GM12864 (cell line): ENCODE data around the gene PHLPP1.

ENCODE experiments used
- DNase-seq: peaks from one replicate; pipeline ENCODE4 v3.0.0-alpha.2; 2011; ENCODE audit warnings: low read depth
- H3K4me3 ChIP-seq: 2 replicates; pipeline ENCODE4 v1.5.1; 2011; ENCODE audit warnings: mild to moderate bottlenecking, low read depth, low read length, control low read depth
- TF ChIP-seq, protein P1 (sequence below): IDR thresholded peaks from 2 replicates; pipeline ENCODE4 v1.5.1; 2011; ENCODE audit warnings: low read depth, mild to moderate bottlenecking, moderate library complexity, low read length, control low read depth, inconsistent platforms; ENCODE audit errors: missing control alignments

Gene PHLPP1

DNA sequence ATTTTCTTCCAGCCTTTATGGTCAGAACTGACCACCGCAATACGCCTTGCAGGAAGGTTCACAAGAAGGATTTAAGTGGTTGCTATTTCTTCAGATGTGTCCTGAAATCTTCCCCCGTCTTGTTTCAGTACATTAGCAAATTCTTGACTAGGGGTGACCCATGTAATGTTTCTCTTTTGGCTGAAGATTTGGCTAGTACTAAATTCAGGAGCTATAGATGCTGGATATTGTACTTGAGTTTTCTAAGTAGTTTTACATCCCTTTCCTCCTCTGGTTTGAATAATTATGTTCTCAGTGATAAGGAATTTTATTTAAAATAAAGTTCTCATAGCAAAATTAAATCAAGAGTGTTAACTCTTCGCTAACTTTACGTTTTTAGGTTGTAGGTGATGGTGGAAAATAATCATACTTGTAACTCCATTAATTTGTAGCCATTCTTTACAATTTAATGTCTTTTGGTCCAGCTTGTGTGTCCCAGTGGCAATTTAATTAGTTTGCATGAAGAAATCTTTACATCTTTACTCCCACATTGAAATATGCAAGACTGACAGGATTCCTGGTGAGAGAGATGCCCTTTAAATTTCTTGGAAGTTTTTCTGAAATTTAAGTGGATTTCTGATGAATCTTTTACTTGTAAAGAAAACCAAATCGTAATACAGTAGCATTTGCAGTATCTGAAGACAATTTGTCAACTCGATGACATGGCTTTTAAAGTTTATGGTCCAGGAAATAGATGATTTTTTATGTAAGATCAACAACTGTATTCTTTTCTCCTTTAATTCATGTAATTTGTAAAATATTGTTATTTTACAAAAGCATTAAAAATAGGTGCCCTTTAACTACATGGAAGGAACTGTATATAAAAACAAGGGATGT, 2.8 kb downstream of the PHLPP1 start:
- TF ChIP-seq, protein P1, sequence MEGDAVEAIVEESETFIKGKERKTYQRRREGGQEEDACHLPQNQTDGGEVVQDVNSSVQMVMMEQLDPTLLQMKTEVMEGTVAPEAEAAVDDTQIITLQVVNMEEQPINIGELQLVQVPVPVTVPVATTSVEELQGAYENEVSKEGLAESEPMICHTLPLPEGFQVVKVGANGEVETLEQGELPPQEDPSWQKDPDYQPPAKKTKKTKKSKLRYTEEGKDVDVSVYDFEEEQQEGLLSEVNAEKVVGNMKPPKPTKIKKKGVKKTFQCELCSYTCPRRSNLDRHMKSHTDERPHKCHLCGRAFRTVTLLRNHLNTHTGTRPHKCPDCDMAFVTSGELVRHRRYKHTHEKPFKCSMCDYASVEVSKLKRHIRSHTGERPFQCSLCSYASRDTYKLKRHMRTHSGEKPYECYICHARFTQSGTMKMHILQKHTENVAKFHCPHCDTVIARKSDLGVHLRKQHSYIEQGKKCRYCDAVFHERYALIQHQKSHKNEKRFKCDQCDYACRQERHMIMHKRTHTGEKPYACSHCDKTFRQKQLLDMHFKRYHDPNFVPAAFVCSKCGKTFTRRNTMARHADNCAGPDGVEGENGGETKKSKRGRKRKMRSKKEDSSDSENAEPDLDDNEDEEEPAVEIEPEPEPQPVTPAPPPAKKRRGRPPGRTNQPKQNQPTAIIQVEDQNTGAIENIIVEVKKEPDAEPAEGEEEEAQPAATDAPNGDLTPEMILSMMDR: no peak
- DNase-seq: no peak
- peak overlapping the region; percentile 73 for H3K4me3 ChIP-seq

DNA sequence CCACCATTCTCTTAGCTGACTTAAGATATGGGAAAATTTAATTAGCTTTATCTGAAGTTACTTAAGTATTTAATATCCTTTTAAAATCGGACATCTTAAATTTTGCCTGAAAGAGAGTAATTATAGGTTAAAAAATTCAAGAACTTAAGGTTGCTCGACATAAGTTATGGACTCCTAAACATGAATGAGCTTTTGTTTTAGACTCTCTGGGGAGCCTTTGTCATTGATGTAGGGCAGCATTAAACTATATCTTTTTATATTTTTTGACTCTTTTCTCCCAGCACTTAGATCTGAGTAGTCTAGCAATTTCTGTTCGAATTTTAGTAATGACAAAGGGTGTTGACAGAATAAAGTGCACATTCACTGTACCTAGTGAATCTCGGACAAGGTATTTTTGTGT, 4.7 kb downstream of the PHLPP1 start:
- no peak overlapping the region for H3K4me3 ChIP-seq
- TF ChIP-seq, protein P1: no peak
- no peak for DNase-seq

DNA sequence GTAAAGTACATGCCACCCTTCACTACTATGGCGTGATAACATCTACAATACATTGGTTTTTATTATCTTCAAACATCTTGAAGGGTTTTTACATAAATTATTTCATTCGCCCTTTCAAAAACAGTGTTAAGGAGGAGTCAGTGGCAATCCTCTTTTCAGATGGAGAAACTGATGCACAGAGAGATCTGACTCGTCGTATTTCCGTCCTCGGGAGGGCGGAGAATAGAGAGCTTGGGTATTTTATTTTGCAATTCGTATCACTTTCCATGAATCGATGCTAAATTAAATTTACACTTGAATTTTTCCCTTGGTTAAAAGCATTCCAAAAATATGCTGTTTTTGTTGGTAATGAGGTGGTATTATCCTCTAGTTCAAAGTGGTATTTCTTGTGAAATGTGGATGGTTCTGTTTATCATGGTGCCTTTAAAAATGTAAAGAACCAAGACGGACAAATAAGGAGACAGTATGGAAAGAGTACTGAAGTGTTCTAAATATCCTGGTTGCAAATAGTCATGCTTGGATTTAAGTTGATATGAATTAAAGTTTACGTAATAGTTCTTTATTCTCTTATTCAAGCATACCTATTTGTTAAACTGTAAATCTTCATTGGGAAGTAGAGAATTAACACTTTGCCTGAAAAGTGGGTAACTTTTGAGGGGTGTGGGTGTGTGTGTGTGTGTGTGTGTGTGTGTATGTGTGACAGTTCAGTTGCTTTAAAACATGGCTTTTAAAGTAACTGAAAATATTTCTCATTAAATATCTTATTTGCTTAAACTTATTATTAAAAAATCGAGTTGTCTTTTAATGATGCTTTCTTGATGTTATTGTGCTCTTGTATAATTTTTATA, 5.6 kb downstream of the PHLPP1 start:
- H3K4me3 ChIP-seq: no peak overlapping the region
- DNase-seq: no peak

DNA sequence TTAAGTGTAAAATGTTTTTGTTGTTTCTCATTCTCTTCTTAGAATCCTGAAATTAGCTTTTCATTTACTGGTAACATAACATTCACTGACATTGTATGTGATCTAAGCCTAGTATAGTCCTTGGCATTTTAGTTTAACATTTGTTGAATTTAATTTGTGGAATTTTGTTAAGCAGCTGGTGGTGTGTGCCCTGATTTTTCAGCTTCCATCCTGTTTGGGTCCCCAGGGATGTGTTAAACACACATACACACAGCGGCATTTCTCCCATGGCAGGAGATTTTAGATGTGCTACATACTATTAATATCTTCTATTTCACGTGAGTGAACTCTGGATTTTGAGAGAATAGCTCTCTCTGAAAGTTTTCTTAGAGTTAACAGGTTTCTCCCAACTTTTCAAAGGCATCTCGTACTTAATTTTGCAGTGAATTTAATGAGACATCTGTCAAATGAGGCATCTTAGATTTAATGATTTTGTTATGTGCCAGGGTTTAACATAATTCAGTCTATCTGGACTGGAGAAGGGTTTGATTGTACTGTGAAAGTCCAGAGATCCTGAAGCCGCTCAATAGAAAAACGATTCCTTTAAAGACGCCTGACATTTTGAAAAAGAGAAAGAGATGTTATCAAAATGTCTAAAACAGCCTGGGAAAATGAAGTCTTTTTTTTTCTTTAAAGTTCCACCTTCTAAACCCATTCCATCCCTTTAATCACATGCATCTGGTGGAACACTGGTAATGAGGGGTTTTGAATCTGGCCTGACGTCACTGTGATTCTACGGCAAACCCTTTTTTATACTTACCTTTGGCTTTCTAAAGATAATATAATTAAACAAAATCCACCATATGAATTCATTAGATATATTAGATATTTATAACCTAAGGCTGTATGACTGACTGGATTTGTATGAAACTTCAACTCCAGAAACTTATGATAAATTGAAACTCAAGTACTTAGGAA, 6.8 kb downstream of the PHLPP1 start:
- no peak for DNase-seq
- no peak overlapping the region for H3K4me3 ChIP-seq
- TF ChIP-seq, protein P1: no peak

More for the DNA sequence above, 5.6 kb downstream of the PHLPP1 start:
- TF ChIP-seq, protein P1: no peak

DNA sequence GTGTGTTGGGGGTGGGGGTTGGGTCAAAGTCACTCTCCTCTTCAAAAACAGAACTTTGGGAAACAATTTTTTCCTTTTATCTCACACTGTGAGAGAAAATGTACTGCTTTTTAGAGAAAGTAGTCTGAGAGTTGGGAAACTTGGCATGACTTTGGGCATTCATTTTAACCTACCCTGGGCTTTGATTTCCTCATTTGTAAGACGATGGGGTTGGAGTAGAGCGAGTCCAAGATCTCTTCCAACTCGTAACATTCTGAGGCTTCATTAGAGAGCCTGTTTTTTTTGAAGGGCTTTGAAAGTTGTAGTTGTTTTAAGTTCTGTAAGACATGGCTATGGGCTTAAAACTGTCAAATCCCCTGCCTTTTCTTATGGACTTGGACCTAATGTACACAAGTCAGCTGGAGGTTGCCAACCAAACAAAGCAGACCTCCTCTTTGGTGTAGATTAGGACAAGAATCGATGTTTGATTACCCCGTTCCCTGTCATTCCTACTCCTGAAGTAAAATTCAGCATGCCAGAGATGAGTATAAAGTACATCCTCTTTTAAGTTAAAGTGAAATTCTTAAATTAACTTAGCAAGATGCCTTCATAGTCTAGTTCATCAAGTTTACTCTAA, 8.4 kb downstream of the PHLPP1 start:
- H3K4me3 ChIP-seq: no peak overlapping the region; the same call in 1 of the 2 replicates
- no peak for DNase-seq
- TF ChIP-seq, protein P1: no peak

DNA sequence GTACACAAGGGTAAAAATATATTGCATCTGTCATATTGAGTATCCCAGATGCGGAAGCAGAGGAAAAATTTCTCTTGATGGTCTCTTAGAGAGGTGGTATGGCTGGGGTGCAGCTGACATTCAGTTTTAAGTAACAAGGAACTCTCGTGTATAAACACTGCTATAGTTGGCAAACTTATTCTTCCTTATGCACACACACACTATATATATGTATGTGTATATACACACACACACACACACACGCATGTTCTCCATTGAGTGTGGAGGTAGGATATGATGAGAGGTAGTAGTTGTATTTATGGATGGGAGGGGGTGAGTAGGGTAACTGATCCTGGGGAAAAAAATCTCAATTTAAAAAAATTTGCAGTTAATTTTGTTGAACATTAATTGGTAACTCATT, 10.6 kb downstream of the PHLPP1 start:
- TF ChIP-seq, protein P1: no peak
- no peak overlapping the region for H3K4me3 ChIP-seq
- no peak for DNase-seq
